GM12872 (cell line): Measurements from ENCODE around the gene MMP7.

Experiments used
- CTCF ChIP-seq: IDR thresholded peaks from 3 replicates; pipeline ENCODE4 v1.5.1; 2011; ENCODE audit warnings: low read depth, mild to moderate bottlenecking, low read length, moderate library complexity; ENCODE audit not compliant: insufficient read depth

The MMP7 gene

GRCh38 chr11:102523189-102523570 is 7.4 kb downstream of the MMP7 start:
- no peak for TF ChIP-seq CTCF

GRCh38 chr11:102522312-102523188 is 8.0 kb downstream of the MMP7 start:
- TF ChIP-seq CTCF: no peak

- no peak for TF ChIP-seq CTCF
These were observed 9.4 kb downstream of the MMP7 start for GRCh38 chr11:102521121-102521520.

GRCh38 chr11:102520514-102520913 is 10.0 kb downstream of the MMP7 start:
- TF ChIP-seq CTCF: no peak

GRCh38 chr11:102518296-102519094 is 12.1 kb downstream of the MMP7 start:
- peak; percentile 36; the same call in 2 of the 3 replicates for TF ChIP-seq CTCF

GRCh38 chr11:102517670-102518069 is 12.9 kb downstream of the MMP7 start:
- no peak for TF ChIP-seq CTCF

- TF ChIP-seq CTCF: no peak
These were observed 14.4 kb downstream of the MMP7 start for GRCh38 chr11:102516179-102516578.
